Measurements from ENCODE around the gene ZNF302.

- TF ChIP-seq CTCF (IDR thresholded peaks at IDR 0.05 in 4 of 5, conservative IDR thresholded peaks at IDR 0.05 in 1 of 5), result no peak
- TF ChIP-seq POLR2A (IDR thresholded peaks at IDR 0.05), result no peak
These were observed 10.6 kb upstream of the ZNF302 start for GRCh38 chr19:34666958-34667265.
